NB4 (cell line): Measurements from ENCODE around the gene ARF4.

Experiments
- CTCF ChIP-seq: IDR thresholded peaks from one replicate; pipeline ENCODE4 v1.5.1; 2012; ENCODE audit warnings: low read depth, low read length
- TF ChIP-seq, protein P1 (sequence below): IDR thresholded peaks from 2 replicates; pipeline ENCODE4 v1.6.1; 2011; ENCODE audit warnings: low read depth, low read length

DNA sequence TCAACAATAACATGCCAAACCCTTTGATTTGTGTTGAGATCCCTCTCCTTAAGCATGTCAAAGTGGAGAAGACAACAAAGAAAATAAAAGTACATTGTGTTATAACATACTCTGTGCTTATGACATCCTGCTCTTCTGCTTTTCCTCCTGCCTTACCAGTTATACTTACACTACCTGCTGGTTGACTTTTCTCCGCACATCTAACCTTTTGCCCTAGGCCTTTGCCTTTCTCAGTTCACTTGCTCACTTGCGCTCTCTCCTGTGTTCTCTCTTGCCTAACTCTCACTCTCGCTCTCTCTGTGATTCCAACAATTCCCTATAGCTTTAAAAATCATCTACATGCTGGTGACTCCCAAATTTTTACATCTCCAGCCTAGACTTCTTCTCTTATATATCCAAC lies 58.7 kb downstream of the ARF4 start:
- TF ChIP-seq, protein P1, sequence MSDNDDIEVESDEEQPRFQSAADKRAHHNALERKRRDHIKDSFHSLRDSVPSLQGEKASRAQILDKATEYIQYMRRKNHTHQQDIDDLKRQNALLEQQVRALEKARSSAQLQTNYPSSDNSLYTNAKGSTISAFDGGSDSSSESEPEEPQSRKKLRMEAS: no peak
- TF ChIP-seq CTCF: no peak
